Measurements from ENCODE around the gene KRTAP10-12. TPM values are rescaled to one million over a fixed set of nuclear protein-coding genes. Genes with fewer than 3 reads are reported as not detected.

The KRTAP10-12 gene
- total RNA-seq, 4 donors from 2014 or later, result not detected

DNA sequence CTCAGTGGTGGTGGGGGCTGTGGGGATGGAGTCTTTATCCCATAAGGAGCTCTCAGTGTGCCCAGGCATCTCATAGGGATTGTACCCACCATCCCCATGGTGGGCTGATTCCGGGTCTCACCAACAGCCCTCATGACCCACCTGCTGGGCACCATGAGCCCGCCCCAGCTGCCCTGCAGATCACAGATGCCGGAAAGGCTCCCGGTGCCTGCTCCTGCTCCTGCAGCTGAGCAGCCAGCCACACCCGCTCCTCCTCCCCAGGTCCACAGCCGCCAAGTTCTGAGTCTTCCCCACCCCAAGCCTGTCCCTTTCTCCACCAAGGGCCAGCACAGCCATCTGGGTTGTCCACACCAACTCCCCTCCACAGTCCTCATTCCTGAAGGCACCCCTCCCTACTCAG lies 29.9 kb downstream of the KRTAP10-12 start:
- H3K4me3 ChIP-seq, result no peak overlapping the region
- WGBS, result 94% methylated on average over 5 of the region's 6 CpGs
- peaks cover 0 to 11% (median 8%) of the 10 kb centered on the region in 4 donors for H3K4me1 ChIP-seq
- no peaks in the 10 kb centered on the region for H3K36me3 ChIP-seq
- intact Hi-C loops (cut with DNase I), result no loop called here
- peaks cover 0 to 78% (median 16%) of the 10 kb centered on the region in 4 donors for H3K27me3 ChIP-seq
- no peak for TF ChIP-seq POLR2AphosphoS5 (IDR thresholded peaks at IDR 0.05)
- no peak for TF ChIP-seq CTCF (IDR thresholded peaks at IDR 0.05)
- no peak for TF ChIP-seq EP300 (IDR thresholded peaks at IDR 0.05)
- TF ChIP-seq POLR2A (IDR thresholded peaks at IDR 0.05; ENCODE audit: low read depth), result no peak
- DNase-seq (ENCODE audit: extremely low spot score), result no peak
- no peak overlapping the region for H3K27ac ChIP-seq (replicated peaks in 1 of 4)
- no peaks in the 10 kb centered on the region for H3K9me3 ChIP-seq

GRCh38 chr21:44727321-44727720 lies 30.3 kb downstream of the KRTAP10-12 start:
- peaks cover 0 to 75% (median 16%) of the 10 kb centered on the region in 4 donors for H3K27me3 ChIP-seq
- peaks cover 0 to 11% (median 8%) of the 10 kb centered on the region in 4 donors for H3K4me1 ChIP-seq
- no peaks in the 10 kb centered on the region for H3K36me3 ChIP-seq
- no peak for TF ChIP-seq EP300 (IDR thresholded peaks at IDR 0.05)
- TF ChIP-seq POLR2AphosphoS5 (IDR thresholded peaks at IDR 0.05), result no peak
- TF ChIP-seq CTCF (IDR thresholded peaks at IDR 0.05), result no peak
- TF ChIP-seq POLR2A (IDR thresholded peaks at IDR 0.05; ENCODE audit: low read depth), result no peak
- no peak for DNase-seq (ENCODE audit: extremely low spot score)
- H3K9me3 ChIP-seq, result no peaks in the 10 kb centered on the region
- intact Hi-C loops (cut with DNase I), result no loop called here
- WGBS, result 95% methylated on average over 7 of the region's 8 CpGs
- H3K27ac ChIP-seq (replicated peaks in 1 of 4), result no peak overlapping the region
- H3K4me3 ChIP-seq, result no peak overlapping the region

DNA sequence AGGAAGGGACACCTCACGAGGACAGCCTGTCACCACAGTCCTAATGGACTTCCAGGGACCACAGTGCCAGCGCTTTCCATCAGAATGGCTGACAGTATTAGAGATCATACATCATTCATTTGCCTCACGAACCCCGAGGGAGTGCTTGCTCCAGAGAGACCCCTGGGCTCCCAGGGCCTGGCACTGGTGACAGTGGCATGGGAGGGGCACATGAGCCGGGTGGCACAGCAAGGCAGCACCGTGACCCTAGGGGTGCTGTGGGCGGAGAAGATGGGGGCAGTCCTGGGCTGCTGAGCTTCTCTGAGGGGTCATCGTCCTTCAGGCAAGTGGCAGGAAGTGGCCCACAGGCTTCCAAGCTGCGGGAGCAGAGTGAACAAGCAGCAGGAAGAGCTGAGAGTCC lies 30.8 kb downstream of the KRTAP10-12 start:
- Histone ChIP-seq H3K27me3 (peaks cover 0 to 71% (median 16%) of the 10 kb centered on the region in 4 donors), H3K4me3 (no peak overlapping the region), H3K9me3 (no peaks in the 10 kb centered on the region), H3K4me1 (peaks cover 0 to 11% (median 8%) of the 10 kb centered on the region in 4 donors), H3K27ac (replicated peaks in 1 of 4) (no peak overlapping the region), H3K36me3 (no peaks in the 10 kb centered on the region)
- DNase-seq (ENCODE audit: extremely low spot score), result no peak
- TF ChIP-seq EP300 (IDR thresholded peaks at IDR 0.05) (no peak), CTCF (IDR thresholded peaks at IDR 0.05) (no peak), POLR2A (IDR thresholded peaks at IDR 0.05; ENCODE audit: low read depth) (no peak), POLR2AphosphoS5 (IDR thresholded peaks at IDR 0.05) (no peak)
- intact Hi-C loops (cut with DNase I), result no loop called here
- 74% methylated on average over 7 of the region's 9 CpGs for WGBS

GRCh38 chr21:44728716-44729115 lies 31.7 kb downstream of the KRTAP10-12 start:
- no peak for TF ChIP-seq EP300 (IDR thresholded peaks at IDR 0.05)
- TF ChIP-seq CTCF (IDR thresholded peaks at IDR 0.05), result no peak
- TF ChIP-seq POLR2AphosphoS5 (IDR thresholded peaks at IDR 0.05), result no peak
- TF ChIP-seq POLR2A (IDR thresholded peaks at IDR 0.05; ENCODE audit: low read depth), result no peak
- no peak overlapping the region for H3K4me3 ChIP-seq
- H3K36me3 ChIP-seq, result no peaks in the 10 kb centered on the region
- peaks cover 0 to 64% (median 8%) of the 10 kb centered on the region in 4 donors for H3K27me3 ChIP-seq
- intact Hi-C loops (cut with DNase I), result no loop called here
- 91% methylated on average over 14 of the region's 14 CpGs for WGBS
- peaks cover 0 to 3% (median 2%) of the 10 kb centered on the region in 4 donors for H3K4me1 ChIP-seq
- H3K27ac ChIP-seq (replicated peaks in 1 of 4), result no peak overlapping the region
- H3K9me3 ChIP-seq, result no peaks in the 10 kb centered on the region
- no peak for DNase-seq (ENCODE audit: extremely low spot score)
